Neuronal stem cell (in vitro differentiated cells): Measurements from ENCODE around the gene DUSP28.

ENCODE experiments used
- DNase-seq: peaks from one replicate; pipeline ENCODE4 v3.0.0-alpha.2; 2013; ENCODE audit warnings: low spot score
- H2AFZ ChIP-seq: one replicate; pipeline ENCODE4 v1.6.1; 2013; ENCODE audit warnings: mild to moderate bottlenecking, low read length, inconsistent platforms
- H2AK5ac ChIP-seq: 2 replicates; pipeline ENCODE4 v1.6.1; 2013; ENCODE audit warnings: low read depth, mild to moderate bottlenecking, inconsistent platforms, low read length, moderate library complexity, mixed read lengths
- H2BK120ac ChIP-seq: 2 replicates; pipeline ENCODE4 v1.6.1; 2013; ENCODE audit warnings: low read depth, mild to moderate bottlenecking, inconsistent platforms, low read length, moderate library complexity, mixed read lengths
- H2BK12ac ChIP-seq: one replicate; pipeline ENCODE4 v1.6.1; 2013; ENCODE audit warnings: low read length, inconsistent platforms
- H2BK15ac ChIP-seq: 2 replicates; pipeline ENCODE4 v1.6.1; 2013; ENCODE audit warnings: mild to moderate bottlenecking, low read length, inconsistent platforms, mixed read lengths
- H2BK5ac ChIP-seq: one replicate; pipeline ENCODE4 v1.6.1; 2013; ENCODE audit warnings: inconsistent platforms, mild to moderate bottlenecking, low read length, moderate library complexity
- H3K14ac ChIP-seq: one replicate; pipeline ENCODE4 v1.6.1; 2013; ENCODE audit warnings: low read length, inconsistent platforms
- H3K18ac ChIP-seq: 2 replicates; pipeline ENCODE4 v1.6.1; 2013; ENCODE audit warnings: low read length, inconsistent platforms
- H3K23ac ChIP-seq: 2 replicates; pipeline ENCODE4 v1.6.1; 2013; ENCODE audit warnings: low read depth, mild to moderate bottlenecking, mixed read lengths, low read length, inconsistent platforms; ENCODE audit not compliant: poor library complexity
- H3K27ac ChIP-seq: replicated peaks from 3 replicates; pipeline ENCODE4 v1.5.1; 2013; ENCODE audit warnings: low read length, inconsistent platforms
- H3K27me3 ChIP-seq, 3 experiments: 2 replicates each; pipeline ENCODE4 v1.6.1; 2013; ENCODE audit warnings: low read length in 3 of 3, mild to moderate bottlenecking in 2 of 3, inconsistent platforms in 1 of 3, low read depth in 1 of 3, mixed read lengths in 1 of 3, moderate library complexity in 1 of 3; ENCODE audit not compliant: control insufficient read depth in 3 of 3, insufficient read depth in 3 of 3
- H3K36me3 ChIP-seq, 2 donors: replicated peaks in 1 of 2; 2 replicates each; pipeline ENCODE4 v1.6.1; 2013; ENCODE audit warnings: low read length in 2 of 2; ENCODE audit not compliant: control insufficient read depth in 2 of 2, insufficient read depth in 2 of 2
- H3K4ac ChIP-seq: 2 replicates; pipeline ENCODE4 v1.6.1; 2013; ENCODE audit warnings: inconsistent platforms, mild to moderate bottlenecking, low read length, moderate library complexity
- H3K4me1 ChIP-seq, 2 donors: 1 replicate in 1 of 2; 2 replicates in 1 of 2; pipeline ENCODE4 v1.6.1; 2013; ENCODE audit warnings: low read length in 2 of 2, low read depth in 1 of 2; ENCODE audit not compliant: control insufficient read depth in 2 of 2, insufficient read depth in 1 of 2
- H3K4me2 ChIP-seq: one replicate; pipeline ENCODE4 v1.6.1; 2013; ENCODE audit warnings: mild to moderate bottlenecking, low read length, inconsistent platforms; ENCODE audit not compliant: insufficient read depth, poor library complexity, severe bottlenecking
- H3K4me3 ChIP-seq, 2 donors: 2 replicates each; pipeline ENCODE4 v1.5.1; 2013; ENCODE audit warnings: low read length in 2 of 2, mild to moderate bottlenecking in 2 of 2, inconsistent platforms in 1 of 2, moderate library complexity in 1 of 2
- H3K79me1 ChIP-seq: one replicate; pipeline ENCODE4 v1.6.1; 2013; ENCODE audit warnings: low read depth, mild to moderate bottlenecking, inconsistent platforms, low read length, moderate library complexity
- H3K9ac ChIP-seq: one replicate; pipeline ENCODE4 v1.6.1; 2013; ENCODE audit warnings: mild to moderate bottlenecking, low read depth, low read length, inconsistent platforms; ENCODE audit not compliant: poor library complexity
- H3K9me3 ChIP-seq, 2 donors: replicated peaks in 1 of 2; 2 replicates each; pipeline versions ENCODE3 to v1.6.1; 2013; ENCODE audit warnings: low read length in 2 of 2, mild to moderate bottlenecking in 2 of 2, inconsistent platforms in 1 of 2, low read depth in 1 of 2, mixed read lengths in 1 of 2, moderate library complexity in 1 of 2; ENCODE audit not compliant: control insufficient read depth in 2 of 2, insufficient read depth in 1 of 2
- H4K8ac ChIP-seq: one replicate; pipeline ENCODE4 v1.6.1; 2013; ENCODE audit warnings: low read depth, mild to moderate bottlenecking, inconsistent platforms, low read length, moderate library complexity
- H4K91ac ChIP-seq: one replicate; pipeline ENCODE4 v1.6.1; 2013; ENCODE audit warnings: low read length, low read depth, mild to moderate bottlenecking, inconsistent platforms; ENCODE audit not compliant: poor library complexity
- WGBS, 2 donors: extraction: QIAGEN DNeasy Blood & Tissue Kit; methylation state at CpG; one replicate each; pipeline ENCODE4 v1.1.7; 2013; ENCODE audit warnings: missing lambda C conversion rate in 2 of 2, mixed read lengths in 1 of 2; ENCODE audit not compliant: insufficient read length in 2 of 2, insufficient replicate concordance in 1 of 2; ENCODE audit errors: extremely low coverage in 2 of 2; 5-methylcytosine and 5-hydroxymethylcytosine counted together

DUSP28 gene

GRCh38 chr2:240577281-240578109, 17.3 kb downstream of the DUSP28 start:
- no peak overlapping the region for H4K8ac ChIP-seq

GRCh38 chr2:240578110-240578450, 17.9 kb downstream of the DUSP28 start:
- Histone ChIP-seq H3K4me3 (no peak overlapping the region), H4K8ac (no peak overlapping the region), H2AK5ac (no peak overlapping the region), H2AFZ (no peak overlapping the region), H3K4me1 (no peaks in the 10 kb centered on the region), H2BK12ac (no peak overlapping the region), H3K9me3 (peaks cover 0 to 4% of the 10 kb centered on the region in 2 donors), H4K91ac (no peak overlapping the region), H3K79me1 (peaks cover 8% of the 10 kb centered on the region), H3K23ac (no peak overlapping the region), H2BK120ac (no peak overlapping the region), H3K27ac (no peak overlapping the region), H3K27me3 (no peaks in the 10 kb centered on the region), H3K18ac (no peak overlapping the region), H2BK15ac (no peak overlapping the region), H3K36me3 (peaks cover 8 to 42% of the 10 kb centered on the region in 2 donors), H3K14ac (no peak overlapping the region), H3K4me2 (no peak overlapping the region), H2BK5ac (no peak overlapping the region), H3K4ac (no peak overlapping the region), H3K9ac (no peak overlapping the region)
- no peak for DNase-seq
- WGBS, 2 donors, result no CpG with 5 or more reads among the region's 9 CpGs

More at GRCh38 chr2:240577281-240578109, 17.3 kb downstream of the DUSP28 start:
- Histone ChIP-seq H3K4me2 (no peak overlapping the region), H2AFZ (no peak overlapping the region), H3K4me1 (no peaks in the 10 kb centered on the region), H3K27ac (no peak overlapping the region), H3K18ac (no peak overlapping the region), H3K4me3 (no peak overlapping the region), H3K23ac (no peak overlapping the region), H2BK5ac (peak overlapping the region; percentile 48), H2BK15ac (no peak overlapping the region), H3K79me1 (peaks cover 8% of the 10 kb centered on the region), H2BK120ac (no peak overlapping the region), H3K14ac (no peak overlapping the region), H3K4ac (no peak overlapping the region), H2AK5ac (no peak overlapping the region), H3K27me3 (no peaks in the 10 kb centered on the region), H3K9ac (no peak overlapping the region), H3K9me3 (peaks cover 0 to 4% of the 10 kb centered on the region in 2 donors), H4K91ac (no peak overlapping the region), H2BK12ac (no peak overlapping the region), H3K36me3 (peaks cover 8 to 36% of the 10 kb centered on the region in 2 donors)
- WGBS, 2 donors, result no CpG with 5 or more reads among the region's 26 CpGs
- DNase-seq, result no peak

GRCh38 chr2:240578488-240578887, 18.3 kb downstream of the DUSP28 start:
- Histone ChIP-seq H2BK120ac (no peak overlapping the region), H3K27ac (no peak overlapping the region), H3K4ac (no peak overlapping the region), H4K8ac (no peak overlapping the region), H3K9me3 (peaks cover 0 to 4% of the 10 kb centered on the region in 2 donors), H2BK5ac (no peak overlapping the region), H3K9ac (no peak overlapping the region), H3K36me3 (peaks cover 8 to 46% of the 10 kb centered on the region in 2 donors), H3K27me3 (no peaks in the 10 kb centered on the region), H2BK15ac (no peak overlapping the region), H3K18ac (no peak overlapping the region), H2AFZ (no peak overlapping the region), H3K79me1 (peaks cover 8% of the 10 kb centered on the region), H2AK5ac (no peak overlapping the region), H3K4me2 (no peak overlapping the region), H3K4me1 (no peaks in the 10 kb centered on the region), H3K23ac (no peak overlapping the region), H3K14ac (no peak overlapping the region), H2BK12ac (no peak overlapping the region), H3K4me3 (no peak overlapping the region), H4K91ac (no peak overlapping the region)
- WGBS, 2 donors, result no CpG with 5 or more reads among the region's 8 CpGs
- no peak for DNase-seq

- no peaks in the 10 kb centered on the region for H3K27me3 ChIP-seq
- H2BK5ac ChIP-seq, result no peak overlapping the region
- H3K18ac ChIP-seq, result no peak overlapping the region
- no peak overlapping the region for H3K4me3 ChIP-seq
- no peaks in the 10 kb centered on the region for H3K4me1 ChIP-seq
- no peak overlapping the region for H2AFZ ChIP-seq
- no peak overlapping the region for H3K4ac ChIP-seq
- no peak overlapping the region for H3K27ac ChIP-seq
- H3K9ac ChIP-seq, result peak overlapping the region; percentile 44
- no peak overlapping the region for H4K8ac ChIP-seq
- H3K36me3 ChIP-seq, result peaks cover 8 to 48% of the 10 kb centered on the region in 2 donors
- H2BK12ac ChIP-seq, result no peak overlapping the region
- no peak overlapping the region for H2BK120ac ChIP-seq
- H3K14ac ChIP-seq, result no peak overlapping the region
- peaks cover 8% of the 10 kb centered on the region for H3K79me1 ChIP-seq
- H2AK5ac ChIP-seq, result no peak overlapping the region
- no CpG with 5 or more reads among the region's 12 CpGs for WGBS, 2 donors
- no peak overlapping the region for H4K91ac ChIP-seq
- H2BK15ac ChIP-seq, result no peak overlapping the region
- peak overlapping the region; percentile 65 for H3K23ac ChIP-seq
- no peak overlapping the region for H3K4me2 ChIP-seq
- peaks cover 0 to 4% of the 10 kb centered on the region in 2 donors for H3K9me3 ChIP-seq
- DNase-seq, result no peak
These were observed 19.1 kb downstream of the DUSP28 start for GRCh38 chr2:240579071-240579762.
